IPS DF 4.7 (cell line): ENCODE results near the gene IGSF21.

Experiments
- DNase-seq: peaks from one replicate; pipeline ENCODE4 v3.0.0-alpha.2; 2013; ENCODE audit warnings: low spot score; ENCODE audit errors: extremely low read depth

The IGSF21 gene

GRCh38 chr1:18107369-18108298 is at the start of gene IGSF21:
Gene IGSF21 (plus strand): TSS chr1:18107798. CDS start chr1:18108129, 331 bp downstream.
- DNase-seq, result no peak

GRCh38 chr1:18058206-18058921 is 49.2 kb upstream of the IGSF21 start:
- no peak for DNase-seq

GRCh38 chr1:18058981-18059605 is 48.5 kb upstream of the IGSF21 start:
- no peak for DNase-seq

- no peak for DNase-seq
Measured at GRCh38 chr1:18060366-18060765, 47.2 kb upstream of the IGSF21 start.

- no peak for DNase-seq
Measured at GRCh38 chr1:18062185-18062584, 45.4 kb upstream of the IGSF21 start.

GRCh38 chr1:18064534-18064933 is 43.1 kb upstream of the IGSF21 start:
- no peak for DNase-seq

- no peak for DNase-seq
Measured at GRCh38 chr1:18066576-18066975, 41.0 kb upstream of the IGSF21 start.

GRCh38 chr1:18069903-18070302 is 37.7 kb upstream of the IGSF21 start:
- DNase-seq, result no peak

- DNase-seq, result no peak
Measured at GRCh38 chr1:18072066-18072465, 35.5 kb upstream of the IGSF21 start.

GRCh38 chr1:18073066-18073642 is 34.4 kb upstream of the IGSF21 start:
- no peak for DNase-seq

- DNase-seq, result no peak
Measured at GRCh38 chr1:18077657-18078215, 29.9 kb upstream of the IGSF21 start.

- no peak for DNase-seq
Measured at GRCh38 chr1:18079941-18080735, 27.5 kb upstream of the IGSF21 start.

GRCh38 chr1:18085387-18086074 is 22.1 kb upstream of the IGSF21 start:
- no peak for DNase-seq

GRCh38 chr1:18088077-18088594 is 19.5 kb upstream of the IGSF21 start:
- no peak for DNase-seq

GRCh38 chr1:18089488-18089887 is 18.1 kb upstream of the IGSF21 start:
- DNase-seq, result no peak

GRCh38 chr1:18090636-18091035 is 17.0 kb upstream of the IGSF21 start:
- DNase-seq, result no peak

- no peak for DNase-seq
Measured at GRCh38 chr1:18091660-18092446, 15.7 kb upstream of the IGSF21 start.

GRCh38 chr1:18093193-18093592 is 14.4 kb upstream of the IGSF21 start:
- DNase-seq, result no peak

- no peak for DNase-seq
Measured at GRCh38 chr1:18093646-18094045, 14.0 kb upstream of the IGSF21 start.
